GM21825 (cell line): ENCODE data around the gene CCDC187.
A peak's percentile ranks its signal among the peaks of the same experiment; 100 is the strongest.
"Not testable (repeated sequence)": the region's sequence is repeated elsewhere in the genome, so short reads cannot be mapped to it uniquely, and the experiment has no call there.

Experiments
- ATAC-seq: cut with Tn5 transposase; IDR thresholded peaks from one replicate; pipeline ENCODE4 v1.9.1; 2021; ENCODE audit warnings: mild to moderate bottlenecking, moderate library complexity; ENCODE audit not compliant: unreplicated experiment

Gene CCDC187

DNA sequence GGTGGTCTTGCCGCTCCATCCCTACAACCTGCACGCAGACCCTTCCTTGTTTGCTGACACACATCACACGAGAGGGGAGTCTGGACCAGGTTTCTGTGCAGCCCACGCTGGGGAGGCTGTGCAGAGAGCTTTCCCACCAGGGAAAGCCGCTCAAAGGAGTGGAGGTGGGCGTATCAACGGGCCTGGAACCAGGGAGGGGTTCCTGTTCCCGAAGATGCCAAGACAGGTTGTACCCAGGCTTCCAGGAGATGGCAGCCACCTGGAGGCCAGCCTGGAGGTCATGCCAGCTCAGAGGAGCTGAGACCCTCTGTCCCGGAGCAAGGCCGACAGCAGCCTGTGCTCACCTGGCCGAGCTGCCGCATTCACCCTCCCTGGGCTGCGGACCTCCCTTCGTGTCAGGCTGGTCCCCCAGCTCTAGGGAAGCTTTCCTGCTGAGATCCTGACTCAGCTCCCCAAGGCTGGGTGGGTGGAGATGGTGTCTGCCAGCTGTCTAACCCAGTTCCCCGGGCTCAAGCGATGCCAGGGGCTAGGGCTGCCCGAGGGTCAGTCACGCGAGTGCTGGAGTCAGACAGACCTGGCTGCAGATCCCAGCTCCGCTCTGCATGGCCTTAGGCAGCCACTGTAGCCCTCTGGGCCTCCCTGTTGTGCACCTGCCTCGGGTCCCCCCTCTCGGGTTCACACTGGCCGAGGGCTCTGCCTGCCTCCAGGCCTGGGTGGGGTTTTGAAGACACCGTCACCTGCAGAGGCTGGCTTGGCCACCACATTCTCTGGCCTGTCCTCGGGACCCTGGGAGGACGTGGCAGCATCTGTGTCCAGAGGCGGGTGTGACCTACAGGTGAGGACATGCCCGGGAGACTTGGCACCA is 29.7 kb downstream of the CCDC187 start:
- no peak for ATAC-seq

DNA sequence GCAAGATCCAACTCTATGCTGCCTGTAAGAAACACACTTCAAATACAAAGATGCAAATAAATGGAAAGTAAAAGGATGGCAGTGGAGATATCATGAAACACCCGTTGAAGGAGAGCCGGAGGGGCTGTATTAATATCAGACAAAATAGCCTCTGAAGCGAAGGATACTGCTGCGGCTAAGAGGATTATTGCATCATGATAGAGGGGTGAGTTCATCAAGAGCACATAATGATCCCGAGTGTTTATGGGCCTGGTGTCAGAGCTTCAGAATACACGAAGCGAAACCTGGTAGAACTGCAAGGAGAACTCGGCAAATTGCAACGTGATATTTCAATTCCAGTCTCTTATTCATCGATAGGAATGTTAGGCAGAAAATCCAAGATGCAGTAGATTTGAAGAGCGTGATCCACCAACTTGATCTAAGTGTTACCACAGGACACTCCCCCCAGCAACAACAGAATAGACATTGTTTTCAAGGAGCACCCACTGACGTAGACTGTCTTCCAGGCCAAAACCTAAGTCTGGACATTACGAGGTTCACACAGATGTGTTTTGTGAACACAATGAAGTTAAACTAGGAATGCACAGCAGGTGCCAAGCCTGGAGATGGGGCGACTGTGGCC is 30.5 kb downstream of the CCDC187 start:
- no peak for ATAC-seq

DNA sequence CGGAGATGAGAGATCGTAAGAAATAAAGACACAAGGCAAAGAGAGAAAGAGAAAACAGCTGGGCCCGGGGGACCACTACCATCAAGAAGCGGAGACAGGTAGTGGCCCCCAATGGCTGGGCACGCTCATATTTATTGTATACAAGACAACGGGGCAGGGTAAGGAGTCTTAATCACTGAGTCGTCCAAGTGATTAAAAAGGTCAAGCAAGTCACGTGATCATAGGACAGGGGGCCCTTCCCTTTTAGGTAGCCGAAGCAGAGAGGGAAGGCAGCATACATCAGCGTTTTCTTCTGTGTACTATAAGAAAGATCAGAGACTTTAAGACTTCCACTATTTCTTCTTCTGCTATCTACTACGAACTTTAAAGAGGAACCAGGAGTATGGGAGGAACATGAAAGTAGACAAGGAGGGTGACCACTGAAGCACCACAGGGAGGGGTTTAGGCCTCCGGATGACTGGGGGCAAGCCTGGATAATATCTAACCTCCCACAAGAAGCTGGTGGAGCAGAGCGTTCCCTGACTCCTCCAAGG is 33.7 kb downstream of the CCDC187 start:
- ATAC-seq = no peak

DNA sequence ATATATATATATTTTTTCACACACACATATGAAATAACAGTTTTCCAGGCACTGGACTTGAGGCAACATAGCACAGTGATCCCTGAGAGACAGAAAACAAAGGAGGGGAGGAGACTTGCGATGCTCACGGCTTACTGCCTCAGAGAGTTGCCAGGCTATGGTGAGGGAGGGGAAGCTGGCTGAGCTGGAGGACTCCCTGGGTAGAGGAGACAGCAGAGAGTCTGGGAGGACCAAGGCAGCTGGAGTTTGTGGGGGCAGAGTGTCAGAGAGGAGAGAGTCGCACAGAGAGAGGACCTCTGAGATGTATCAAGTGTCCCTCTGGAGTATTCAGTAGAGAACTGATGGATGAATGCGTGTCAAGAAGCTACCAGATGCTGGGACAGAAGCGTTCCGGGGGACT is 35.2 kb downstream of the CCDC187 start:
- ATAC-seq = no peak

DNA sequence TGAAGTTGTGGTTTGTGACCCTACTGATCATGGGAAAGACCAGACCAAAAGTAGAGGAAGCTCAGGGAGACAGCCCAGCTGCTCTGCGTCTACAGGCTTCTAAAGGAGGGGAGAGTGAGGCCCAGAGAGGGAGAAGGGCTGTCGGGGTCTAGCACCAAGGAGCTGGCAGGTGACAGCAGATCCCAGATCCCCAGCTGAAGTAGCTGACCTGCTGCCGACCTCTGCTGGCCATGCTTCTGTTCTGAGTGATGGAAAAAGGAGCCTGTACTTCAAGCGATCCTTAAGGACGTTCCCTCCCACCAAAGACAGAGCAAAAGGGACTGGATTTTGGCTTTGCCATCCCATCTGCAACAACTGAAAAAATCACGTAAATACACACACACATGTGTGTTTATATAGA is 35.6 kb downstream of the CCDC187 start:
- ATAC-seq = no peak

DNA sequence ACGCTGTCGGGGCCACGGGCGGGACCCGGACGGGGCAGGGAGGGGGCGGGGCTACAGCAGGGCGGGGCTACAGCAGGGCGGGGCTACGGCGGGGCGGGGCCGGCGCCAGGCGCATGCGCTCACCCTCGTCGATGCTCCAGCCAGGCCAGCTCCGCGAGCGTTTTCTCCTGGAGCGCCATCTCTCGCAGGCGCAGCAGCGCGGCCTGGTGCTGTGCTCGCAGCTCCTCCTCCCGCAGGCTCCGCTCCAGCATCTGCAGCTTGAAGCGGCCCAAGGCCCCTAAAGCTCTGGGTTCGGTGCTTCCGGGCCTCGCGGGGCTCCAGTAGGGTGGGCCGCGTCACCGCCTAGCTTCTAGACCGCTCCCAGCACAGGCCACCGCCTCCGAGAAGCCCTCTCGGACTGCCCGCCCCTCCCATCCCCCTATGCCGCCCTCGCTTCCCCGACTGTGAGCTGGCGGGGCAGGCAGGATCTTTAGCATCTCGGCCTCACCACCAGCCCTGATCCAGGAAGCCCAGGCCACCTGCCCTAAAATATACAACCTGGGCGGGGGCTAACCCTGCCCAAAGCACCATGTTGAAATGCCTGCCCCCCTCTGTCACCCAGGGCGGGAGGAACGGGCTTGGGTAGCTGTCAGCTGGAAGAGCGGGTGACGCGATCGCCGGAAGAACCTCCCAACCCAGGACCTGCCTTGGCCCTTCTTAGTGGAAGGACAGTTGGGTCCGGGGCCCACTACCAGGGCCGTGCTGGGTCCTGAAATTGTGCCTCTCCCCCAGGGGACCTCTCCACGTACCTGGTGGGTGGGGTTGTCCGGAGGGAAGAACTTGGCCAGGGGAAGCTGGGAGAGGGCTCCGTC is 36.4 kb downstream of the CCDC187 start:
- ATAC-seq = peak; percentile 61

DNA sequence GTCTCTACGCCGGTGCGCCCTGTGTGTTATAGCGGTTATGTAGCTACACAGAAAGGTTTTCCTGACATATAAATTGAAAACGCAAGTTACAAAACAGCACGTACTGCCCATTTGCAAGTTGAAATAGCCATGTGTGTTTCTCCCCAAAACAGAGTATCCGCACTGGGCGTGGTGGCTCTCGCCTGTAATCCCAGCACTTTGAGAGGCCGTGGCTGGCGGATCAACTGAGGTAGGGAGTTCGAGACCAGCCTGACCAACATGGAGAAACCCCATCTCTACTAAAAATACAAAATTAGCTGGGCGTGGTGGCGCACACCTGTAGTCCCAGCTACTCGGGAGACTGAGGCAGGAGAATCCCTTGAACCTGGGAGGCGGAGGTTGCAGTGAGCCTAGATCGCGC is 37.3 kb downstream of the CCDC187 start:
- not testable (repeated sequence) for ATAC-seq

DNA sequence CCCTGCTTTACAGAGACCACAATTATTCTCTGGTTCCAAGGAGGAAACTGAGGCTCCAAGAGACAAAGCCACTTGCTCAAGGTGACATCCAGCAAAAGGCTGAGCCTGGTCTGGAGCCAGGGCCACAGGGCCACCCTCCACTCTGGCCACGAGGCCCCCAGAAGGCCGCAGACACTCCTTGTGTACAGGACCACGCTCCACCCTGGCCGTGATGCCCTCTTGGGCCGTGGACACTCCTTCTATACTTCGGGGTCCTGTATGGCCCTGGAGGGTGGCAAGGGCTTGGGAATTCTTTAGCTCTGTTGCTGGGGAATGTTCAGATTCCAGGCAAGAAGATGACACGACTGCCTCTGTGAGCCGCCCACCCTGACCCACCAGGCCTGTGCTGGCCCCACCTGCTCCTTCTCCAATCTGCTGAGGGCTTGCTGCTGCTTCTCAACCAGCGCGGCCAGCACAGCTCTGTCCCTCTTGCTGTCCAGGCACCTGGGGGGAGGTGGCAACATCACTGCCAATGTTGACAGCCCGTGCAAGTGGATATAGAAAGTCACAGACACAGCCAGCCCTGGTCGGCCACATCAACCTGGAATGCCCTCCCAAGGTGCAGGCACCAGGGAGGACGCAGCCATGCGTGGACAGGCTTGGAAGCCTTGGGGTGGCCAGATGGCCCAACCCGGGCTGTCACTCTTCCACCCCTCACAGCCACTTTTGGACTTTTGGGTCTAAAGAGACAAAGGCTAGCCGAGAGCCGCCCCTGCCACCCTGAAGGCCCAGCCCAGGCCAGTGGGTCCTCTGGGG is 38.1 kb downstream of the CCDC187 start:
- no peak for ATAC-seq

DNA sequence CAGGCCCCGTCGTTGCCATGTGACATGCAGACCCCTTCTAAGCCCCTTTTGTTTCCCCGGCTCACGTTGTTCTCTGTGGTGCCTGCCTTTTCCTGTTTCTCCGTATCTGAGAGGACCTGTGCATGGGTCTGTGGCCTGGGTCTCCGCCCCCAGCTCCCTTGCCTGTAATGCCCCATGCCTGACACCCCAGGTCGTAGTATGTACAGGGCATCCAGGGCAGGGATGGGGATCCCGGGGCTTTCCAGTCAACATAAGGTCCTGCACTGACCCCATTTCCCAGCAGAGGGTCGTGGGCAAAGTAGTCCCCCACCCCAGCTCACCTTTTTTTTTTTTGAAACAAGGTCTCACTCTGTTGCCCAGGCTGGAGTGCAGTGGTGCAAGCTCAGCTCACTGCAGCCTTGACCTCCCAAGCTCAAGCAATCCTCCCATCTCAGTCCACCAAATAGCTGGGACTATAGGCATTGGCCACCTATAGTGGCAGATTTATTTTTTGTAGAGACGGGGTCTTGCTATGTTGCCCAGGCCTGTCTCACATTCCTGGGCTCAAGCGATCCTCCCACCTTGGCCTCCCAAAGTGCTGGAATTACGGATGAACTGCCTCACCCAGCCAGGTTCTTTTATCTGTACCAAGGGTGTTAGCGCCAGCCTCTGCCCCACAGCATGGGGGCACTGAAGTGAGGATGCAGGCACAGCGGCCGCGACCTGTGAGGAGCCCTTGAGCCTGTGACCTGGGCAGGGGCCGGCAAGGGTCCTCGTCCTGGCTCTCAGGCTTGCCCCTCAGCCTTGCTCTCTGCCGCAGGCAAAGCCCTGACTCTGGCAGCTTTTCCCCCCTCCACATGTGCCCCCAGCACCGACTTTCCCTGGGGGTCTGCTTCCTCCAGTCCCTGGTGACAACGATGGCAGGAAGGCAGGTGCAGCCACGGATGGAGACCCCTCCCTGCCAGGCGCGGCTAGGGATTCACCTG is 39.2 kb downstream of the CCDC187 start:
- no peak for ATAC-seq

DNA sequence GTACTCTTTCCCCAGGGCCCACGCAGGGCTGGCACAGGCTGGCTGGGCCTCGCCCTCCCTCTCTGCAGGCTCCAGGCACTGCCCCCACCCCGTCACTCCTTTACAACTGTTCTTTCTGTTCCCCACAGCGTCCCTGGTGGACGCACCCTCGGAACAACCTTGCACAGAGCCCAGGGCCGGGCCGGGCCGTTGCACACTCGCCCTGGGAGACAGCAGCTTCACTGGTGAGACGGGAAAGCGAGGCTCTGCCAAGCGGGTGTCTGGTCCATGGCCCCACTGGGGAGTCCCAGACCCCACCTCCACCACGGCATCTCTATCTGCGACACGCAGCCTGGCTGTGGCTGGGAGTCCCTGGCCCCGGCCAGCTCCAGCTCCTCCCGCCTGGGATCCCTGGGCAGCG is 39.9 kb downstream of the CCDC187 start:
- ATAC-seq = no peak

DNA sequence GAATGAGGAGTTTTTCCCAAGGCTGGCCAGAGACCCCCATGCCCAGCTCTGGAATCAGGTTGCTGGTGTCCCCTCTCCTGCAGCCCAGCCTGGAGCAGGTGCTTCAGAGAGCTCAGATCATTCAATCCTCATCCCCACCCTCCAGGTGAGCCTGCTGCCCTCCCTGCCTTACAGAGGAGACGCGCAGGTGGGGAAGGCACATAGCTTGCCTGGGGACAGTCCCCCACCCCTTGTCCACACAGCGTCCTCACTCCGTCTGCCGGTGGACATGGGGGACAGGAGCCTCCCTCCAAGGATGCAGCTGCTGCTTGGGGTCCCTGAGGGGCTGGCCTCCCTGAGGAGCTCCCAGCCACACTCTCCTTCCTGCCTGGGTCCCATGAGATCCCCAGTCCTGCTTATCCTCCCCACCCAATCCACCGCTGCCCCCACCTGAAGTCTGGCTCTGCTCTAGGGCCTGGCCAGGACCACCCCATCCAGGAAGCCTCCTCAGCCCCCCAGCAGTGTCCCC is 41.2 kb downstream of the CCDC187 start:
- no peak for ATAC-seq

DNA sequence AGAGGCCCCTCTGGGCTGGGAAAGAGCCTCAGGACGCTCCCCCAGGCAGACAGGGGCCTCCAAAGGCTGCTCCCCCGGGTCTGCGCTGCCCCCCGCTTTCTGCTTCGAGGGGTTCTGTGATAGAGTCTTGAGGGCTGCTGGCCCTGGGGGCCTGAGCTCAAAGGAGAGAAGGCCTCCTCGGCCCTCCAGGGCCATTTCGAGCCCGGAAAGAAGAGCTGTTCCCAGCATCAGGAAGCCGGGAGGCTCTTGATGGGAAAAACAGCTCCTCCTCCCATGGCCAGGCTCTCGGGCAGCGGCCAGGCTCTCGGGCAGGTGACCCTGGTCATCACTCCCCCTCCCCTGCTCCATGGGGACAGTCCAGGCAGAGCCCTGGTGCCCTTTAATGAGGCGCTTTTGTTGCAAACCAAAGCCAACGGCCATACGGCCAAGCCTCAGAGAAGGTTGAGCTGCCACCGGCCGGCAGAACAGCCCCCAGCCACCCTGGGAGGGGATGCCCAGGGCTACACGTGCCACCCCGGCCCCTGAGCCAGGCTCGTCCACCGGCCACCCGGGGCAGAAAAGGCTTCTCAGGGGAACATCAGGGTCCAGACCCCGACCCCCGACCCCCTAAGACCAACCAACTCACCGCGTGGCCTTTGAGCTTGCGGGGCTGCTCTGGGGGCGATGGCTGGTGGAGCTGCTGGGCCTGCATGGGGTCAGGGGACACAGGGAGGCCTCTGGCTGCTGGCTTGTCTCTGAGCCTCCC is 42.0 kb downstream of the CCDC187 start:
- ATAC-seq = no peak

DNA sequence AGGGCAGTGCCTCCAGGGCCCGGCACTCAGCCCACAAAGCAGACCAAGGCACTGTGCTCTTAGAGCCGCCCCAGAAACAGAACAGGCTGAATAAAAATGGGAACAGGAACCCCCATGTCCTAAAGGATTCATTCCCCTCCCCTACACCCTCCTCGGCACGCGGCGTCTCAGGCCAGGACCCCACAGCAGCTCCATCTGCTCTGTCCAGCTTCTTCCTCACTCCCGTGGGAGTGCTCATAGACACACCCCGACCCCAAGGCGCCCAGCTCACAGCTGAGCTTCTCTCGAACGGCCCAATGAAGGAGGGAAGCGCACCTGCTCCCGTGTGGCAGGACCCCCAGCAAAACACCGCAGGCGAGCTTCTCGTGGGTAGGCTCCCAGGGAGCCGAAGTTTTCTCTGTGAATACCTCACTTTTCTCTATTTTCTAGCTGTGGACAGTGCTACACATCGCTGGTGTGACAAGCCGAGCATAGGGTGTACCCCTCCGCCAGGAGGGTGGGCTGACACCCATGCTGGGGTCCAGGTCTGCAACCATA is 42.9 kb downstream of the CCDC187 start:
- no peak for ATAC-seq

DNA sequence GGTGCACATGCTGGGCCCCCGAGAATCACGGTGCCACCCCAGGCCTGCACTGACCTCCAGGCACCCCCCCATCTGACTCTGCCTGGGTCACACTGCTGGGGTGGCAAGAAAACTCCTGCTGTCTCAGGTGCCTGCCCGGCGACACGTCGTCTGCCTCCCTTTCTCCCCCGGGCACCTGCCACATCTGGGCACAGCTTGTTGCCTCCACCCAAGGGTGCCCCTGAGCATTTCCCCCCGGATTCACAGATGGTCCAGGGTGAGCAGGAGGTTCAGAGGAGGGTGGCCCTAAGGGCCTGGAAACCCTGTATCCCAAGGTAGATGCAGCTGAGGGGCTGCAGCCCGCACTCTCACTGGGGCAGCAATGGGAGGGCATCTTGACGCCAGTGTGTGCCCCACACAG is 43.4 kb downstream of the CCDC187 start:
- ATAC-seq = no peak

DNA sequence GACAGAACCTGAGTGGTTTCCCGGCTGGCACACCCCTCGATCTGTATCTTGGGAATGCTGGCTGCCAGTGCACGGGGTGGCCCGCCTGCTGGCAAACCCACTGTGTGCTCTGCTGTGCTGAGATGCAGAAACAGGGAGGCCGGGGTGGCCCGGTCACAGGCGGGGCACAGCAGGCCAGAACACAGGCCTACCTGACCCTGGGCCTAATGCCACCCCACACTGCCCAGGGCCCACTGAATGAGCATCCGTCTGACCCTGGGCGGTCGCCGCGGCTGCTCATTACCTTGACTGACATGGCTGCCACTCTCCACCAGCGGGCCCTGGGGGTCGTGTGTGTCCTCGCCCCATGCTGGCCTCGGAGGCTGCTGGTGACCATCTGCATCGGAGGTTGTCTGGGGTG is 44.1 kb downstream of the CCDC187 start:
- ATAC-seq = no peak

DNA sequence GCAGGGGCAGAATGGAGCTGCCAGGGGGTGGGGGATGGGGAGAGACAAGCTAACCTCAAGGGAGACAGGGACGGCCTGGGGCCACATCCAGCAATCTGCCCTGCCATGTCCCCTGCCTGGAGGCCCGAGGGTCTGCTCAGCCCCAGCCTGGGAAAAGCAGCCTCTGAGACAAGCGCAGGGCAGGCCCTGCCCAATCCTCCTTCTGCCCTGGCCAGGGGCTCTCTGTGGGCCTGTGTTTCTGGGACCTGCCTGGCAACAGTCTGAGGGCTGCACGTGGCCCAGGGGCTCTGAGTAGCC is 44.4 kb downstream of the CCDC187 start:
- no peak for ATAC-seq

DNA sequence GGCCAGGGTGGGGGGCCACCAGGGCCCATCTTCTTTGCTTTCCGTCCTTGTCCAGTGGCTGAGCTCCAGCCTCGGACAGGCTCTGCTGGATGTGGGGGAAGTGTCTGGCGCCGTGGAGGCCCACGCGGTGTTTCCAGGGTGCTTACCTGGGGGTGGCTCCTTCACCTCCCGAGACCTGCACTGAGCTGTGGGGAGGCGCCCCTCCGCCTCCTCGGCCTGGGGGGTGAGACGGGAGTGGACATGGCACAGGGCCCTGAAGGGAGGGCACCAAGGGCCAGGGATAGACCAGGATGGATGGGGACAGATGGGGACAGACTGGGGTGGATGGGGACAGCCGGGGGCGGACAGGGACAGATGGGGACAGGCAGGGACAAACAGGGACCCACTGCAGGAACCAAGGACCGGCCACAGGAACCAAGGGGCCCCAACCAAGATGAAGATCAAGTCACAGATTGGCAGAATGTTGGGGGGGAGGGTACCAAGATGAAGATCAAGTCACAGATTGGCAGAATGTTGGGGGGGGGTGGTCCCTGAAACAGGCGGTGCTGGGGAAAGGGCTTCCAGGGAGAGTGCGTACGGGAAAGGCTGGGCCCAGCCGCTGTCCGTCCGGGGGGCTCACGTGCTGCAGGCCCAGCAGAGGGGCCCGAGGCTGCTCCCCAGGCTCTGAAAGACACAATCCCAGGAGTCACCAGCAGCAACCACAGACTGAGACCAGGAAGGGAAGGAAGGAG is 44.9 kb downstream of the CCDC187 start:
- no peak for ATAC-seq

DNA sequence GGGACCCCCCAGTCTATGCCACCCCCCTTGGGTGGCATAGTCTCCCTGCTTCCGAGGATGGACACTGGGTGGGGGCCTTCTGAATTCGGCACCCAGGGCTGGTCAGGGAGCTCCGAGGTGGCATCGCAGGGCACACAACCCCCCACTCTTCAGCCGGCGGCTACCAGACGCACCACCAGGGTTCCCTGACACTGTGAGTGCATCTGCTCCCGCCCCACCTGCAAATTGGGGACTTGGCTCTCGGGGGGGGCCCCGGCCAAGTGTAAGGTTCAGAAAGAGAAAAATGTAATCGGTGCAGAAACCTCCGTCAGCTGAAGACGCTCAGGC is 45.6 kb downstream of the CCDC187 start:
- no peak for ATAC-seq
